HepG2 (cell line): ENCODE measurements around the gene CRTC2. TPM values are rescaled to one million over a fixed set of nuclear protein-coding genes. Genes with fewer than 3 reads are reported as not detected.

Experiments used
- ATAC-seq: fragments of 200-7000 bp; cut with Tn5 transposase; 3 replicates; pipeline ENCODE4 v1.9.1; 2020; ENCODE audit warnings: mild to moderate bottlenecking, moderate library complexity
- BruUV-seq: library from RNA; stranded (reverse); fragments of 400-500 nt; replicated peaks from 2 replicates; lab custom pipeline; 2021; lab: Mats Ljungman, UMichigan
- CTCF ChIA-PET: fragments of 300-600 bp; formaldehyde crosslinking; extraction: SDS; loops from one replicate; lab custom pipeline; 2021; ENCODE audit warnings: low total read pairs, inconsistent platforms, low intra/inter-chr PET ratio; lab: Yijun Ruan, JAX
- POLR2A ChIA-PET: fragments of 350-600 bp; sonication (Branson Sonifier 250); formaldehyde crosslinking; loops from one replicate; lab custom pipeline; 2020; ENCODE audit warnings: antibody characterized with exemption, inconsistent platforms; lab: Yijun Ruan, JAX
- DNase-seq: peaks from one replicate; pipeline ENCODE4 v3.0.0-alpha.2; 2015; ENCODE audit warnings: low spot score
- FAIRE-seq: peaks from 3 replicates; lab custom pipeline; 2011; peaks lifted over from hg19 to GRCh38; lab: Jason Lieb, UNC
- H2AFZ ChIP-seq: one replicate; pipeline ENCODE4 v1.6.1; 2011; ENCODE audit warnings: low read length, inconsistent platforms
- H3K27ac ChIP-seq: fragments of 300-600 bp; 3 replicates; pipeline ENCODE4 v1.8.0; 2011; ENCODE audit warnings: mixed run types, mild to moderate bottlenecking, mixed read lengths, low read length, inconsistent platforms; ENCODE audit not compliant: insufficient read depth; ENCODE audit errors: extremely low read length
- H3K27me3 ChIP-seq, 2 experiments: fragments of 200-600 bp in 1 of 2; 2 replicates in 1 of 2; 3 replicates in 1 of 2; pipeline versions ENCODE4 v1.6.0 to v1.8.0; 2011; ENCODE audit warnings: low read length in 2 of 2, mild to moderate bottlenecking in 2 of 2, moderate library complexity in 2 of 2, inconsistent platforms in 1 of 2; ENCODE audit not compliant: insufficient read depth in 2 of 2, control insufficient read depth in 1 of 2
- H3K36me3 ChIP-seq, 2 experiments: fragments of 200-600 bp in 1 of 2; replicated peaks in 1 of 2; 2 replicates in 1 of 2; 3 replicates in 1 of 2; pipeline versions ENCODE4 v1.5.1 to v1.8.0; 2011; ENCODE audit warnings: low read length in 2 of 2, inconsistent platforms in 1 of 2; ENCODE audit not compliant: insufficient read depth in 2 of 2, control insufficient read depth in 1 of 2
- H3K4me1 ChIP-seq: 2 replicates; pipeline ENCODE4 v1.5.1; 2012; ENCODE audit warnings: low read length, inconsistent platforms; ENCODE audit not compliant: insufficient read depth
- H3K4me2 ChIP-seq: 2 replicates; pipeline ENCODE4 v1.6.0; 2011; ENCODE audit warnings: low read depth, low read length, inconsistent platforms
- H3K4me3 ChIP-seq, 3 experiments: fragments of 200-600 bp in 1 of 3; sonication (generic), shearing (Covaris generic) in 1 of 3; replicated peaks in 1 of 3; 2 replicates each; pipeline ENCODE4 v1.5.1; 2011 to 2016; ENCODE audit warnings: low read length in 3 of 3, inconsistent platforms in 2 of 3, low read depth in 2 of 3, mild to moderate bottlenecking in 2 of 3, control low read depth in 1 of 3, mixed read lengths in 1 of 3; ENCODE audit not compliant: insufficient read depth in 1 of 3
- H3K79me2 ChIP-seq: one replicate; pipeline ENCODE4 v1.6.1; 2011; ENCODE audit warnings: low read length, inconsistent platforms; ENCODE audit not compliant: insufficient read depth
- H3K9ac ChIP-seq: 2 replicates; pipeline ENCODE4 v1.6.0; 2011; ENCODE audit warnings: mild to moderate bottlenecking, low read depth, low read length, inconsistent platforms; ENCODE audit not compliant: insufficient read depth
- H3K9me3 ChIP-seq: 2 replicates; pipeline ENCODE4 v1.5.1; 2012; ENCODE audit warnings: mild to moderate bottlenecking, low read length
- H4K20me1 ChIP-seq: 2 replicates; pipeline ENCODE4 v1.6.0; 2011; ENCODE audit warnings: inconsistent platforms, mild to moderate bottlenecking, low read length, moderate library complexity; ENCODE audit not compliant: insufficient read depth
- CAMTA2 ChIP-seq: sonication (generic); formaldehyde crosslinking; IDR thresholded peaks from 2 replicates; pipeline ENCODE4 v1.4.0; 2020; ENCODE audit warnings: mild to moderate bottlenecking, missing genetic modification reagents, borderline replicate concordance
- ESRRA ChIP-seq: sonication (generic); formaldehyde crosslinking; IDR thresholded peaks from 2 replicates; pipeline ENCODE4 v1.5.1; 2020; ENCODE audit warnings: mild to moderate bottlenecking, low read depth, missing genetic modification reagents
- ZNF282 ChIP-seq: fragments of 450-650 bp; IDR thresholded peaks from 2 replicates; pipeline ENCODE4 v1.6.1; 2018; ENCODE audit not compliant: partially characterized antibody
- ZNF781 ChIP-seq: sonication (generic); formaldehyde crosslinking; IDR thresholded peaks from 2 replicates; pipeline ENCODE4 v1.5.1; 2020; ENCODE audit warnings: borderline replicate concordance, mild to moderate bottlenecking, missing genetic modification reagents; ENCODE audit errors: not compliant biosample characterization
- ZNF891 ChIP-seq: sonication (generic); formaldehyde crosslinking; IDR thresholded peaks from 2 replicates; pipeline ENCODE4 v1.5.0; 2020; ENCODE audit warnings: mild to moderate bottlenecking, missing genetic modification reagents
- WGBS: methylation state at CpG from one replicate; pipeline ENCODE4 v1.1.6; 2017; ENCODE audit warnings: low lambda C conversion rate; 5-methylcytosine and 5-hydroxymethylcytosine counted together
- in situ Hi-C: cut with HindIII; loops from 2 replicates; pipeline ENCODE4 v1.10.0; 2017; ENCODE audit warnings: low pct_unique_long_range_greater_than_20kb; ENCODE audit not compliant: extremely low pct_ligation_motif_present
- intact Hi-C: fragments of 100-400 bp; cut with micrococcal nuclease; formaldehyde crosslinking; loops from one replicate; pipeline ENCODE4 v1.10.0; 2022; ENCODE audit not compliant: unreplicated experiment
- polyA plus RNA-seq, 8 experiments: library from polyadenylated mRNA; depleted of rRNA in 3 of 8; stranded (reverse) in 7 of 8; unstranded in 1 of 8; fragments of >200 nt; fragmentation: Illumina TruSeq in 4 of 8; extraction: Trizol in 4 of 8; gene quantifications; 2 replicates each; pipeline versions ENCODE4 v1.2.1 to v1.2.3, GENCODE V29; 2011 to 2016; ENCODE audit warnings: low read depth in 4 of 8, missing spikeins in 1 of 8, mixed read lengths in 1 of 8; ENCODE audit not compliant: insufficient read depth in 1 of 8
- total RNA-seq, 5 experiments: library from RNA; depleted of rRNA; stranded (reverse); fragments of >200 nt; fragmentation: Illumina TruSeq; extraction: Trizol; gene quantifications; 2 replicates each; pipeline ENCODE4 v1.2.3, GENCODE V29; 2016; ENCODE audit warnings: low read depth in 1 of 5
- TF ChIP-seq, protein P1 (sequence below): fragments of 450-650 bp; IDR thresholded peaks from 2 replicates; pipeline ENCODE4 v1.6.1; 2016

Gene CRTC2
- total and polyA plus RNA-seq, 2 of the 13 experiments (the other 11 are each of a cell fraction or from before 2014, with no cell fraction given), result 6.1 to 26.7 TPM

DNA sequence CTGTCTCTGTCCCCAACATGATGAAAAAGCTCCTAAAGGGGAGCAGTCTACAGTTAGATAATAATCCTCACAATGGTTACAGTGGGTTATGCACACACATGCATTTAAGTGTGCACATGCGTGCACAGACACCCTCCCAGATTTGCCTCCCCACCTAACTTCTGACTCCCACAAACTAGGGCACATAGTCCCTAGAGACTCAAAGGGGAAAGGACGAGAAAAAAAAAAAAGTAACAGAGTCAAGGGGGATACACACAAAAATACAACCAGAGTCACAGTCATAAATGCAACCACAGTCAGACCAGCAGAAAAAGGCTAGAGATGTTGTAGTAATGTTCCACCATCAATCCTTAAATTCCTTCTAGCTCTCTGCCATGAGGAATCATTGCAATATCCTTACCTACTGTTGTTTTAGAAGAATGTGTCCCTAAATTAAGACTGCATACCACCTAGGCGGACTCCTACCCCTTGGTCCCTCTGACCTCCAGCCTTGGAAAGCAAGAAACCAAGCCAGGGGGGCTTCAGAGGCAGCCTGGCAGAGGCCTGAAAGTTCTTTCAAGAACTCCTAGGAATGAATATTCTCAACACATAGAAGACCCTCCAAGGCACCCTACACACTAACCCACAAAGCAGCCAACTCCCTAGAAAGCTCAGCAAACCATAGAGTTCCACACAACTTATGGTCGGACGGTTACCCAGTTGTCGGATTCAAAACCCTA lies 1.3 kb downstream of the CRTC2 start:
- peaks cover 67% of the 10 kb centered on the region for H3K4me1 ChIP-seq
- FAIRE-seq, result no peak
- 27% methylated on average over 6 of the region's 6 CpGs for WGBS
- ChIA-PET POLR2A (interaction anchor here (1.0 to 7.0 kb wide), 5 partner anchors 10 to 33 kb away, joined by 3 to 89 read pairs (median 12); partner anchors contain the start of genes CREB3L4, DENND4B, JTB and RPS27), CTCF (no interaction called here)
- BruUV-seq, result no TSS peak
- ATAC-seq, result no peak
- peak overlapping the region; percentile 85 for H3K9ac ChIP-seq
- H3K79me2 ChIP-seq, result peaks cover 50% of the 10 kb centered on the region
- H3K36me3 ChIP-seq, result peaks cover 2 to 22% of the 10 kb centered on the region in 2 experiments; a peak in 4 of 5 replicates
- no peak overlapping the region for H2AFZ ChIP-seq
- in situ Hi-C loops, result no loop called here
- H4K20me1 ChIP-seq, result peaks cover 7% of the 10 kb centered on the region; the same call in 1 of the 2 replicates
- TF ChIP-seq ZNF781 (CRISPR knock-in tag) (no peak), ZNF282 (no peak), ESRRA (no peak), ZNF891 (CRISPR knock-in tag) (no peak), CAMTA2 (CRISPR knock-in tag) (0 out of 2 replicates have a peak, but pooled peaks have one; percentile 10)
- TF ChIP-seq, protein P1, sequence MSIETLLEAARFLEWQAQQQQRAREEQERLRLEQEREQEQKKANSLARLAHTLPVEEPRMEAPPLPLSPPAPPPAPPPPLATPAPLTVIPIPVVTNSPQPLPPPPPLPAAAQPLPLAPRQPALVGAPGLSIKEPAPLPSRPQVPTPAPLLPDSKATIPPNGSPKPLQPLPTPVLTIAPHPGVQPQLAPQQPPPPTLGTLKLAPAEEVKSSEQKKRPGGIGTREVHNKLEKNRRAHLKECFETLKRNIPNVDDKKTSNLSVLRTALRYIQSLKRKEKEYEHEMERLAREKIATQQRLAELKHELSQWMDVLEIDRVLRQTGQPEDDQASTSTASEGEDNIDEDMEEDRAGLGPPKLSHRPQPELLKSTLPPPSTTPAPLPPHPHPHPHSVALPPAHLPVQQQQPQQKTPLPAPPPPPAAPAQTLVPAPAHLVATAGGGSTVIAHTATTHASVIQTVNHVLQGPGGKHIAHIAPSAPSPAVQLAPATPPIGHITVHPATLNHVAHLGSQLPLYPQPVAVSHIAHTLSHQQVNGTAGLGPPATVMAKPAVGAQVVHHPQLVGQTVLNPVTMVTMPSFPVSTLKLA, result no peak
- TF ChIP-seq, all 625 proteins: peak for 1
- Histone ChIP-seq H3K4me2 (peak overlapping the region; percentile 89), H3K27me3 (peaks cover 0 to 7% of the 10 kb centered on the region in 2 experiments; a peak in 1 of 5 replicates), H3K27ac (peak overlapping the region; percentile 75), H3K4me3 (peak overlapping the region; percentile 89 to 99 (median 92)), H3K9me3 (no peaks in the 10 kb centered on the region)
- intact Hi-C loops, result loop anchor here (5.0 kb wide), 1 partner anchor 35 kb away; the partner anchor contains the start of gene GATAD2B
- DNase-seq, result no peak
